SK-N-SH (cell line): ENCODE data around the gene PLXNB1. TPM values are rescaled to one million over a fixed set of nuclear protein-coding genes. Genes with fewer than 3 reads are reported as not detected.
A peak's percentile ranks its signal among the peaks of the same experiment; 100 is the strongest.

Source experiments
- CTCF ChIA-PET: fragments of 300-600, 350-600 bp; formaldehyde crosslinking; extraction: SDS; loops from one replicate; lab custom pipeline; 2021; lab: Yijun Ruan, JAX
- POLR2A ChIA-PET: fragments of 350-600 bp; sonication (Branson Sonifier 250); formaldehyde crosslinking; extraction: SDS; loops from one replicate; lab custom pipeline; 2020; ENCODE audit warnings: antibody characterized with exemption, inconsistent platforms; lab: Yijun Ruan, JAX
- DNase-seq: peaks from one replicate; pipeline ENCODE4 v3.0.0; 2012
- H2AFZ ChIP-seq: fragments of 200-600 bp; sonication (generic); 2 replicates; pipeline ENCODE4 v1.8.1; 2016; ENCODE audit warnings: antibody characterized with exemption, mild to moderate bottlenecking, low read depth
- H3F3A ChIP-seq: fragments of 200-600 bp; sonication (generic); replicated peaks from 2 replicates; pipeline ENCODE3; 2016; ENCODE audit warnings: antibody characterized with exemption, mild to moderate bottlenecking; ENCODE audit not compliant: insufficient read depth
- H3K27ac ChIP-seq, 2 experiments: fragments of 200-500 bp in 1 of 2; fragments of 200-600 bp in 1 of 2; sonication (Bioruptor generic) in 1 of 2; sonication (generic), shearing (Covaris generic) in 1 of 2; 2 replicates each; pipeline versions ENCODE4 v1.5.1 to v1.6.1; 2014 to 2016; ENCODE audit warnings: low read depth in 2 of 2, inconsistent platforms in 1 of 2, low read length in 1 of 2, mild to moderate bottlenecking in 1 of 2, mixed read lengths in 1 of 2
- H3K27me3 ChIP-seq: fragments of 200-600 bp; sonication (generic), shearing (Covaris generic); 2 replicates; pipeline ENCODE4 v1.6.1; 2016; ENCODE audit warnings: mixed run types; ENCODE audit not compliant: insufficient read depth
- H3K36me3 ChIP-seq, 2 experiments: fragments of 200-500 bp in 1 of 2; fragments of 200-600 bp in 1 of 2; sonication (Bioruptor generic) in 1 of 2; sonication (generic) in 1 of 2; replicated peaks in 1 of 2; 2 replicates each; pipeline versions ENCODE3 to v1.5.1; 2014 to 2016; ENCODE audit warnings: low read length in 1 of 2, mild to moderate bottlenecking in 1 of 2; ENCODE audit not compliant: insufficient read depth in 2 of 2, control insufficient read depth in 1 of 2
- H3K4me1 ChIP-seq, 2 experiments: fragments of 200-500 bp in 1 of 2; fragments of 200-600 bp in 1 of 2; sonication (Bioruptor generic) in 1 of 2; sonication (generic), shearing (Covaris generic) in 1 of 2; 2 replicates each; pipeline versions ENCODE4 v1.5.1 to v1.6.1; 2014 to 2016; ENCODE audit warnings: low read depth in 1 of 2, low read length in 1 of 2, mixed run types in 1 of 2; ENCODE audit not compliant: insufficient read depth in 2 of 2, control insufficient read depth in 1 of 2
- H3K4me2 ChIP-seq: fragments of 200-600 bp; sonication (generic), shearing (Covaris generic); 2 replicates; pipeline ENCODE4 v1.6.1; 2017; ENCODE audit warnings: mixed run types
- H3K4me3 ChIP-seq, 2 experiments: fragments of 200-500 bp in 1 of 2; fragments of 200-600 bp in 1 of 2; sonication (Bioruptor generic) in 1 of 2; sonication (generic), shearing (Covaris generic) in 1 of 2; 2 replicates each; pipeline versions ENCODE4 v1.5.1 to v1.8.1; 2014 to 2016; ENCODE audit warnings: low read depth in 2 of 2, inconsistent platforms in 1 of 2, low read length in 1 of 2, mild to moderate bottlenecking in 1 of 2, mixed read lengths in 1 of 2, moderate library complexity in 1 of 2
- H3K79me2 ChIP-seq: fragments of 200-600 bp; sonication (generic); 2 replicates; pipeline ENCODE4 v1.8.1; 2017; ENCODE audit warnings: mild to moderate bottlenecking; ENCODE audit not compliant: insufficient read depth
- H3K9ac ChIP-seq: fragments of 200-600 bp; sonication (generic); 2 replicates; pipeline ENCODE4 v1.6.1; 2017; ENCODE audit warnings: mixed run types
- H3K9me2 ChIP-seq: fragments of 200-600 bp; sonication (generic); 2 replicates; pipeline ENCODE4 v1.6.1; 2017; ENCODE audit warnings: mixed run types
- H3K9me3 ChIP-seq: fragments of 200-600 bp; sonication (generic); 2 replicates; pipeline ENCODE4 v1.6.1; 2017; ENCODE audit warnings: mixed run types, mild to moderate bottlenecking, moderate library complexity
- H4K20me1 ChIP-seq: fragments of 200-600 bp; sonication (generic); 2 replicates; pipeline ENCODE4 v1.6.1; 2017; ENCODE audit warnings: mild to moderate bottlenecking, mixed run types; ENCODE audit not compliant: insufficient read depth
- CTCF ChIP-seq: fragments of 200-600 bp; sonication (generic); IDR thresholded peaks from 2 replicates; pipeline ENCODE4 v1.6.1; 2017; ENCODE audit warnings: antibody characterized with exemption, mild to moderate bottlenecking, moderate library complexity
- ELF1 ChIP-seq: IDR thresholded peaks from 2 replicates; pipeline ENCODE4 v1.4.0; 2012
- FOSL2 ChIP-seq: IDR thresholded peaks from 2 replicates; pipeline ENCODE4 v1.4.0; 2012; ENCODE audit warnings: low read depth, mild to moderate bottlenecking, moderate library complexity, borderline replicate concordance
- FOXM1 ChIP-seq: IDR thresholded peaks from 2 replicates; pipeline ENCODE4 v1.4.0; 2012; ENCODE audit warnings: low read depth, mild to moderate bottlenecking
- GABPA ChIP-seq: IDR thresholded peaks from 2 replicates; pipeline ENCODE4 v1.4.0; 2012; ENCODE audit warnings: low read depth, mild to moderate bottlenecking
- GATA2 ChIP-seq: sonication (generic); formaldehyde crosslinking; IDR thresholded peaks from 2 replicates; pipeline ENCODE4 v1.5.0; 2020; ENCODE audit warnings: mild to moderate bottlenecking, missing genetic modification reagents
- IRF3 ChIP-seq: fragments of 150-350 bp; IDR thresholded peaks from 2 replicates; pipeline ENCODE4 v1.6.1; 2016; ENCODE audit warnings: mild to moderate bottlenecking, low read depth, low read length
- MAX ChIP-seq: IDR thresholded peaks from 2 replicates; pipeline ENCODE4 v1.4.0; 2012; ENCODE audit warnings: low read depth
- NFIC ChIP-seq: IDR thresholded peaks from 2 replicates; pipeline ENCODE4 v1.4.0; 2012; ENCODE audit warnings: borderline replicate concordance
- NRF1 ChIP-seq: IDR thresholded peaks from 2 replicates; pipeline ENCODE4 v1.6.1; 2012; ENCODE audit warnings: low read depth, mild to moderate bottlenecking, low read length
- PBX3 ChIP-seq: IDR thresholded peaks from 2 replicates; pipeline ENCODE4; 2012
- POLR2AphosphoS5 ChIP-seq: IDR thresholded peaks from 2 replicates; pipeline ENCODE4 v1.6.1; 2012; ENCODE audit warnings: low read depth, low read length
- REST ChIP-seq: IDR thresholded peaks from 2 replicates; pipeline ENCODE4 v1.6.1; 2012; ENCODE audit warnings: mild to moderate bottlenecking, low read depth, low read length, moderate library complexity
- RFX5 ChIP-seq: IDR thresholded peaks from 2 replicates; pipeline ENCODE4 v1.6.1; 2012; ENCODE audit warnings: mild to moderate bottlenecking, improper control_type of control experiment, low read length
- RXRA ChIP-seq: IDR thresholded peaks from 2 replicates; pipeline ENCODE4 v1.4.0; 2012; ENCODE audit warnings: low read depth, mild to moderate bottlenecking, borderline replicate concordance
- ZBTB33 ChIP-seq: IDR thresholded peaks from 2 replicates; pipeline ENCODE4 v1.4.0; 2012; ENCODE audit warnings: low read depth, borderline replicate concordance
- WGBS: methylation state at CpG from one replicate; pipeline ENCODE4 v1.1.6; 2017; ENCODE audit warnings: low lambda C conversion rate; 5-methylcytosine and 5-hydroxymethylcytosine counted together
- polyA plus RNA-seq, 3 experiments: library from polyadenylated mRNA; depleted of rRNA; stranded (reverse); fragments of >200 nt; gene quantifications; 2 replicates each; pipeline ENCODE4 v1.2.3, GENCODE V29; 2012

Gene PLXNB1
- polyA plus RNA-seq, 1 of the 3 experiments (the other 2 are of a cell fraction), result 39.8 TPM

GRCh38 chr3:48445277-48445882 is 15.5 kb upstream of the PLXNB1 start:
- Histone ChIP-seq H3K79me2 (peaks cover 69% of the 10 kb centered on the region), H3K4me1 (peaks cover 8 to 22% of the 10 kb centered on the region in 2 experiments), H3K9me3 (no peaks in the 10 kb centered on the region), H3K4me2 (peak overlapping the region; percentile 78), H3F3A (peaks cover 32% of the 10 kb centered on the region), H3K9ac (no peak overlapping the region), H3K27ac (no peak overlapping the region), H4K20me1 (peaks cover 9% of the 10 kb centered on the region), H3K4me3 (peak overlapping the region; percentile 77 to 97; a peak in 3 of 4 replicates), H2AFZ (no peak overlapping the region), H3K27me3 (no peaks in the 10 kb centered on the region), H3K9me2 (no peaks in the 10 kb centered on the region), H3K36me3 (peaks cover 21 to 27% of the 10 kb centered on the region in 2 experiments)
- TF ChIP-seq POLR2AphosphoS5 (no peak; the same call in 1 of the 2 replicates), NRF1 (no peak), FOSL2 (no peak), MAX (no peak), ZBTB33 (no peak), CTCF (no peak), PBX3 (no peak), RXRA (no peak), NFIC (no peak), GATA2 (CRISPR knock-in tag) (no peak)
- ChIA-PET POLR2A (interaction anchor here (1.2 to 2.1 kb wide), 5 partner anchors 17 to 295 kb away, joined by 3 to 7 read pairs (median 6); no protein-coding TSS in a partner anchor), CTCF (interaction anchor here (1.0 to 6.6 kb wide), 10 partner anchors 10 to 251 kb away, joined by 3 to 57 read pairs (median 5); partner anchors contain the start of gene SLC26A6)
- no peak for DNase-seq
- WGBS, result 86% methylated on average over 6 of the region's 6 CpGs

- no peak overlapping the region for H2AFZ ChIP-seq
- H4K20me1 ChIP-seq, result peaks cover 9% of the 10 kb centered on the region
- WGBS, result 94% methylated on average over 6 of the region's 6 CpGs
- DNase-seq, result no peak
- H3K27me3 ChIP-seq, result no peaks in the 10 kb centered on the region
- H3K4me3 ChIP-seq, result peak overlapping the region; percentile 79 to 86; a peak in 2 of 4 replicates
- CTCF ChIA-PET, result interaction anchor here (0.6 to 3.4 kb wide), 3 partner anchors 107 to 247 kb away, joined by 3 to 18 read pairs (median 13); no protein-coding TSS in a partner anchor
- H3K4me2 ChIP-seq, result peak overlapping the region; percentile 85
- H3K79me2 ChIP-seq, result peaks cover 59% of the 10 kb centered on the region
- peaks cover 8 to 24% of the 10 kb centered on the region in 2 experiments for H3K4me1 ChIP-seq
- POLR2A ChIA-PET, result interaction anchor here (0.7 kb wide), 1 partner anchor 1749 kb away, joined by 3 read pairs; the partner anchor contains the start of gene GNAT1
- peak overlapping the region; percentile 86; the same call in 1 of the 2 replicates for H3K9ac ChIP-seq
- H3F3A ChIP-seq, result peaks cover 32% of the 10 kb centered on the region
- H3K36me3 ChIP-seq, result peaks cover 21 to 27% of the 10 kb centered on the region in 2 experiments
- H3K9me2 ChIP-seq, result no peaks in the 10 kb centered on the region
- no peak overlapping the region; a peak in 1 of 4 replicates for H3K27ac ChIP-seq
- H3K9me3 ChIP-seq, result no peaks in the 10 kb centered on the region
- TF ChIP-seq GATA2 (CRISPR knock-in tag), result no peak
- TF ChIP-seq RFX5, result no peak
- no peak for TF ChIP-seq REST
- no peak for TF ChIP-seq FOXM1
- TF ChIP-seq IRF3, result no peak
- TF ChIP-seq ELF1, result no peak
- no peak for TF ChIP-seq GABPA
These were observed 12.1 kb upstream of the PLXNB1 start for GRCh38 chr3:48441940-48442339.
